Naive thymus-derived CD4-positive, alpha-beta T cell (primary cell): ENCODE measurements around the gene LBHD2. TPM values are rescaled to one million over a fixed set of nuclear protein-coding genes. Genes with fewer than 3 reads are reported as not detected.

ENCODE experiments used
- ATAC-seq: fragments of 150-1000 bp; cut with Tn5 transposase; 2 replicates; pipeline ENCODE4 v1.10.0; 2021; ENCODE audit warnings: mild to moderate bottlenecking, moderate library complexity
- CTCF ChIA-PET: fragments of 350-600 bp; sonication (Branson Sonifier 250); formaldehyde crosslinking; loops from one replicate; lab custom pipeline; 2021; ENCODE audit warnings: antibody characterized with exemption; lab: Charles Lee
- POLR2A ChIA-PET: fragments of 350-600 bp; sonication (Branson Sonifier 250); formaldehyde crosslinking; loops from one replicate; lab custom pipeline; 2021; ENCODE audit warnings: antibody characterized with exemption, inconsistent platforms; lab: Charles Lee
- DNase-seq, 9 donors: peaks; one replicate each; pipeline versions ENCODE4 v3.0.0 to v3.0.0-alpha.2; 2020 to 2022; ENCODE audit warnings: mixed read lengths in 1 of 9
- H3K27ac ChIP-seq: one replicate; pipeline ENCODE4 v1.7.0; 2013; ENCODE audit warnings: mild to moderate bottlenecking, low read depth, low read length, moderate library complexity
- H3K27me3 ChIP-seq, 2 donors: one replicate each; pipeline ENCODE4 v1.7.0; 2013; ENCODE audit warnings: low read length in 2 of 2, mild to moderate bottlenecking in 2 of 2, moderate library complexity in 2 of 2; ENCODE audit not compliant: control insufficient read depth in 2 of 2, insufficient read depth in 2 of 2
- H3K36me3 ChIP-seq, 3 experiments: 1 replicate in 2 of 3; 2 replicates in 1 of 3; pipeline ENCODE4 v1.7.0; 2013; ENCODE audit warnings: low read length in 3 of 3, mild to moderate bottlenecking in 3 of 3, moderate library complexity in 1 of 3; ENCODE audit not compliant: insufficient read depth in 3 of 3, control insufficient read depth in 2 of 3
- H3K4me1 ChIP-seq, 2 donors: one replicate each; pipeline ENCODE4 v1.7.0; 2013; ENCODE audit warnings: low read length in 2 of 2, mild to moderate bottlenecking in 2 of 2, moderate library complexity in 1 of 2; ENCODE audit not compliant: control insufficient read depth in 2 of 2, insufficient read depth in 2 of 2
- H3K4me3 ChIP-seq: 2 replicates; pipeline ENCODE4 v1.7.0; 2013; ENCODE audit warnings: mild to moderate bottlenecking, low read length
- H3K9me3 ChIP-seq, 3 experiments: 1 replicate in 2 of 3; 2 replicates in 1 of 3; pipeline ENCODE4 v1.7.0; 2013; ENCODE audit warnings: low read length in 3 of 3; ENCODE audit not compliant: control insufficient read depth in 2 of 3
- H3K27ac Mint-ChIP-seq, 9 donors: one replicate each; pipeline ENCODE4 v1.8.0; 2020 to 2022; ENCODE audit warnings: mixed read lengths in 9 of 9, mild to moderate bottlenecking in 8 of 9, moderate library complexity in 5 of 9, inconsistent platforms in 2 of 9
- H3K27me3 Mint-ChIP-seq, 5 donors: one replicate each; pipeline ENCODE4 v1.8.0; 2021 to 2022; ENCODE audit warnings: mixed read lengths in 5 of 5, mild to moderate bottlenecking in 1 of 5
- H3K36me3 Mint-ChIP-seq, 5 donors: one replicate each; pipeline ENCODE4 v1.8.0; 2020 to 2022; ENCODE audit warnings: mixed read lengths in 5 of 5, mild to moderate bottlenecking in 3 of 5, inconsistent platforms in 1 of 5
- H3K4me1 Mint-ChIP-seq, 7 donors: one replicate each; pipeline ENCODE4 v1.8.0; 2020 to 2022; ENCODE audit warnings: mixed read lengths in 7 of 7, mild to moderate bottlenecking in 3 of 7, inconsistent platforms in 1 of 7
- H3K4me3 Mint-ChIP-seq, 10 donors: one replicate each; pipeline ENCODE4 v1.8.0; 2020 to 2022; ENCODE audit warnings: mild to moderate bottlenecking in 10 of 10, mixed read lengths in 10 of 10, moderate library complexity in 6 of 10, inconsistent platforms in 2 of 10
- H3K9me3 Mint-ChIP-seq, 11 donors: one replicate each; pipeline ENCODE4 v1.8.0; 2020 to 2022; ENCODE audit warnings: mixed read lengths in 11 of 11, mild to moderate bottlenecking in 4 of 11, inconsistent platforms in 1 of 11, moderate library complexity in 1 of 11
- intact Hi-C, 2 donors: fragments of 100-400 bp; cut with micrococcal nuclease; formaldehyde crosslinking; loops; one replicate each; pipeline ENCODE4 v1.15.1; 2023
- polyA plus RNA-seq, 2 donors: library from polyadenylated mRNA; unstranded; fragments of 300-500 nt; fragmentation: Illumina TruSeq; gene quantifications; one replicate each; pipeline ENCODE4 v1.2.3, GENCODE V29; 2021
- total RNA-seq, 6 experiments: library from RNA in 5 of 6; stranded (reverse) in 5 of 6; gene quantifications; 1 replicate in 5 of 6; 2 replicates in 1 of 6; pipeline ENCODE4 v1.2.3 and lab custom pipeline; 2021 to 2026

LBHD2 gene
- total and polyA plus RNA-seq, 7 experiments from 2014 or later, result not detected

- Mint-ChIP-seq H3K9me3 (no peaks in the 10 kb centered on the region), H3K4me3 (no peak overlapping the region), H3K4me1 (peaks cover 0 to 10% (median 6%) of the 10 kb centered on the region in 7 donors), H3K27ac (no peak overlapping the region), H3K27me3 (peaks cover 30 to 48% (median 39%) of the 10 kb centered on the region in 5 donors), H3K36me3 (no peaks in the 10 kb centered on the region)
- no peaks in the 10 kb centered on the region for H3K9me3 ChIP-seq
- H3K27ac ChIP-seq, result no peak overlapping the region
- H3K36me3 ChIP-seq, result no peaks in the 10 kb centered on the region
- intact Hi-C loops, result no loop called here
- ATAC-seq (no peak), DNase-seq (no peak)
- POLR2A ChIA-PET, result no interaction called here
- no peak overlapping the region for H3K4me3 ChIP-seq
- CTCF ChIA-PET, result no interaction called here
- H3K4me1 ChIP-seq, result no peaks in the 10 kb centered on the region
- H3K27me3 ChIP-seq, result no peaks in the 10 kb centered on the region
These were observed 55.4 kb downstream of the LBHD2 start for GRCh38 chr14:103139132-103140025.

Other genes starting within 250 kb of the LBHD2 start
- gene AMN, start 161.5 kb upstream of the LBHD2 start, total RNA-seq, result 10 to 100 TPM in 2 of 5 experiments, 1 to 10 TPM in 2, under 1 TPM in 1; 0.53 to 11.0 (median 4.0) TPM
- gene AMN, start 161.5 kb upstream of the LBHD2 start, polyA plus RNA-seq, result 1 to 10 TPM; 3.0 to 3.8 TPM
- 10 to 100 TPM in 1 of 5 experiments, 1 to 10 TPM in 3, under 1 TPM in 1; 0.87 to 16.0 (median 5.5) TPM for gene CDC42BPB, start 26.7 kb upstream of the LBHD2 start, total RNA-seq
- gene CDC42BPB, start 26.7 kb upstream of the LBHD2 start, polyA plus RNA-seq, result under 1 TPM; 0.34 to 0.43 TPM
- gene EXOC3L4, start 10.5 kb downstream of the LBHD2 start, total RNA-seq, result not detected
- not detected for gene EXOC3L4, start 10.5 kb downstream of the LBHD2 start, polyA plus RNA-seq
- gene TNFAIP2, start 39.3 kb downstream of the LBHD2 start, total RNA-seq, result 100 to 1,000 TPM in 1 of 5 experiments, 10 to 100 TPM in 1, 1 to 10 TPM in 3; 1.1 to 309 (median 5.5) TPM
- gene TNFAIP2, start 39.3 kb downstream of the LBHD2 start, polyA plus RNA-seq, result not detected